Measurements from ENCODE around the gene TAF4. TPM values are rescaled to one million over a fixed set of nuclear protein-coding genes. Genes with fewer than 3 reads are reported as not detected.

Gene TAF4
- total and polyA plus RNA-seq, 2 of the 13 experiments (the other 11 are each of a cell fraction or from before 2014, with no cell fraction given), result 5.9 to 12.0 TPM

DNA sequence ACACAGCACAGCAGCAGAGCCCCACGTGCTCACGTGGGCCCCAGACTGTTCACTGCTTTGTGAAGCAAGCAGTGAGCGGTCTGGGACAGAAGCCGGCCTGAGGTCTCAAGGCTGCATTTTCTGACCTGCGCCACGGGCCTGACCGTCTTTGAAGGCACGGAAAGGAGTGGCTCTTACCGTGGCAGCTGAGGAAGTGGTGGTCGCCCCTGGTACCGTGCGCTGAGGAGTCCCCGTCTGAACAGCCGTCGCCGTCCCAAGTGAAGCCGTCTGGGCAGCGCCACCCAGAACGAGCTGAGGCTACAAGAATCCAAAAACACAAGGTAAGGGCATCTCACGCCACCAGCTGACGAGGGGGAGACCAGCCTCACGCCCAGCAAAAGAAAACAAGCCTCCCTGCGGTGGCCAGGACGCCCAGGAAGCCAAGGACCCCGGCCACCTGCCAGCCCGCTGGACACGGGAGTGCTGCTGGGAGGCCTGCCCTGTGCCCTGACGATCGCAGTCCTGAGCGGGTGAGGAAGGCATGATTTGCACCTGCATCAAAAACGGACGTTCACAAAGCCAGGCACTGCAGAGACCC, 55.7 kb downstream of the TAF4 start:
- Histone ChIP-seq H3K4me1 (ENCODE audit: insufficient read depth, low read length) (no peaks in the 10 kb centered on the region), H4K20me1 (ENCODE audit: insufficient read depth, low read length) (peaks cover 8% of the 10 kb centered on the region), H3K4me2 (ENCODE audit: low read depth, low read length) (no peak overlapping the region), H3K27me3 (ENCODE audit: control insufficient read depth in 1 of 2, insufficient read depth in 2 of 2, low read length in 2 of 2) (no peaks in the 10 kb centered on the region), H3K4me3 (replicated peaks in 1 of 3; ENCODE audit: insufficient read depth in 1 of 3, low read depth in 2 of 3, low read length in 3 of 3) (no peak overlapping the region), H3K36me3 (replicated peaks in 1 of 2; ENCODE audit: control insufficient read depth in 1 of 2, insufficient read depth in 2 of 2, low read length in 2 of 2) (peaks cover 71 to 91% of the 10 kb centered on the region in 2 experiments), H3K9ac (ENCODE audit: insufficient read depth, low read depth, low read length) (no peak overlapping the region), H2AFZ (ENCODE audit: low read length) (no peak overlapping the region), H3K79me2 (ENCODE audit: insufficient read depth, low read length) (peaks cover 5% of the 10 kb centered on the region), H3K27ac (ENCODE audit: extremely low read length, insufficient read depth, low read length) (no peak overlapping the region), H3K9me3 (ENCODE audit: low read length) (no peaks in the 10 kb centered on the region)
- BruUV-seq (replicated peaks), result no TSS peak
- 97% methylated on average over 32 of the region's 32 CpGs for WGBS (ENCODE audit: low lambda C conversion rate)
- intact Hi-C loops (cut with micrococcal nuclease; ENCODE audit: unreplicated experiment) (loop anchor here (2.0 to 5.0 kb wide), 2 partner anchors 55 to 112 kb away; partner anchors contain the start of genes LSM14B and TAF4), in situ Hi-C loops (cut with HindIII; ENCODE audit: extremely low pct_ligation_motif_present, low pct_unique_long_range_greater_than_20kb) (loop anchor here (5.0 kb wide), 2 partner anchors 52 to 132 kb away; partner anchors contain the start of genes PSMA7 and SS18L1)
- no peak for ATAC-seq
- ChIA-PET POLR2A (interaction anchor here (1.8 kb wide), 1 partner anchor 127 kb away, joined by 15 read pairs; no protein-coding TSS in a partner anchor), CTCF (ENCODE audit: low intra/inter-chr PET ratio, low total read pairs) (interaction anchor here (1.3 to 3.7 kb wide), 4 partner anchors 126 to 147 kb away, joined by 4 to 48 read pairs (median 30); no protein-coding TSS in a partner anchor)
- DNase-seq (ENCODE audit: low spot score), result no peak
- no peak for FAIRE-seq
- no peak for TF ChIP-seq ZNF713 (CRISPR knock-in tag; IDR thresholded peaks at IDR 0.05)
- peak; percentile 78 for TF ChIP-seq AGO2 (optimal IDR thresholded peaks at IDR 0.05; ENCODE audit: low read depth, low read length)
- no peak for TF ChIP-seq TBX3 (IDR thresholded peaks at IDR 0.05; ENCODE audit: borderline replicate concordance)
- 0 out of 2 replicates have a peak, but pooled peaks have one; percentile 25 for TF ChIP-seq NR0B2 (CRISPR knock-in tag; IDR thresholded peaks at IDR 0.05)
- no peak for TF ChIP-seq TEAD3 (CRISPR knock-in tag; optimal IDR thresholded peaks at IDR 0.05; ENCODE audit: borderline replicate concordance)
- TF ChIP-seq ZNF44 (CRISPR knock-in tag; IDR thresholded peaks at IDR 0.05), result no peak
- TF ChIP-seq ZNF556 (CRISPR knock-in tag; IDR thresholded peaks at IDR 0.05; ENCODE audit: borderline replicate concordance), result no peak
- TF ChIP-seq ZBTB38 (CRISPR knock-in tag; IDR thresholded peaks at IDR 0.05), result 0 out of 2 replicates have a peak, but pooled peaks have one; percentile 39
- peak; percentile 34; the same call in 1 of the 2 replicates for TF ChIP-seq ZNF768 (CRISPR knock-in tag; IDR thresholded peaks at IDR 0.05)
- 0 out of 2 replicates have a peak, but pooled peaks have one; percentile 17 for TF ChIP-seq FOXO1 (CRISPR knock-in tag; IDR thresholded peaks at IDR 0.05)
- no peak for TF ChIP-seq MIER2 (CRISPR knock-in tag; IDR thresholded peaks at IDR 0.05)
- TF ChIP-seq, protein P1, sequence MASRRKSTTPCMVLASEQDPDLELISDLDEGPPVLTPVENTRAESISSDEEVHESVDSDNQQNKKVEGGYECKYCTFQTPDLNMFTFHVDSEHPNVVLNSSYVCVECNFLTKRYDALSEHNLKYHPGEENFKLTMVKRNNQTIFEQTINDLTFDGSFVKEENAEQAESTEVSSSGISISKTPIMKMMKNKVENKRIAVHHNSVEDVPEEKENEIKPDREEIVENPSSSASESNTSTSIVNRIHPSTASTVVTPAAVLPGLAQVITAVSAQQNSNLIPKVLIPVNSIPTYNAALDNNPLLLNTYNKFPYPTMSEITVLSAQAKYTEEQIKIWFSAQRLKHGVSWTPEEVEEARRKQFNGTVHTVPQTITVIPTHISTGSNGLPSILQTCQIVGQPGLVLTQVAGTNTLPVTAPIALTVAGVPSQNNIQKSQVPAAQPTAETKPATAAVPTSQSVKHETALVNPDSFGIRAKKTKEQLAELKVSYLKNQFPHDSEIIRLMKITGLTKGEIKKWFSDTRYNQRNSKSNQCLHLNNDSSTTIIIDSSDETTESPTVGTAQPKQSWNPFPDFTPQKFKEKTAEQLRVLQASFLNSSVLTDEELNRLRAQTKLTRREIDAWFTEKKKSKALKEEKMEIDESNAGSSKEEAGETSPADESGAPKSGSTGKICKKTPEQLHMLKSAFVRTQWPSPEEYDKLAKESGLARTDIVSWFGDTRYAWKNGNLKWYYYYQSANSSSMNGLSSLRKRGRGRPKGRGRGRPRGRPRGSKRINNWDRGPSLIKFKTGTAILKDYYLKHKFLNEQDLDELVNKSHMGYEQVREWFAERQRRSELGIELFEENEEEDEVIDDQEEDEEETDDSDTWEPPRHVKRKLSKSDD (CRISPR knock-in tag; IDR thresholded peaks at IDR 0.05; ENCODE audit: low read depth), result no peak
- TF ChIP-seq ZNF326 (CRISPR knock-in tag; IDR thresholded peaks at IDR 0.05; ENCODE audit: borderline replicate concordance), result no peak
- TF ChIP-seq BORCS8-MEF2B (CRISPR knock-in tag; IDR thresholded peaks at IDR 0.05), result 0 out of 2 replicates have a peak, but pooled peaks have one; percentile 25
- 0 out of 2 replicates have a peak, but pooled peaks have one; percentile 11 for TF ChIP-seq AKAP8 (CRISPR knock-in tag; IDR thresholded peaks at IDR 0.05)
- no peak for TF ChIP-seq ARID2 (CRISPR knock-in tag; IDR thresholded peaks at IDR 0.05; ENCODE audit: borderline replicate concordance)

Measured in HepG2 (cell line).